HepG2 (cell line): ENCODE data around the gene CCR8. TPM values are rescaled to one million over a fixed set of nuclear protein-coding genes. Genes with fewer than 3 reads are reported as not detected.

Source experiments
- ATAC-seq: fragments of 200-7000 bp; cut with Tn5 transposase; 3 replicates; pipeline ENCODE4 v1.9.1; 2020; ENCODE audit warnings: mild to moderate bottlenecking, moderate library complexity
- BruUV-seq: library from RNA; stranded (reverse); fragments of 400-500 nt; replicated peaks from 2 replicates; lab custom pipeline; 2021; lab: Mats Ljungman, UMichigan
- CTCF ChIA-PET: fragments of 300-600 bp; formaldehyde crosslinking; extraction: SDS; loops from one replicate; lab custom pipeline; 2021; ENCODE audit warnings: low total read pairs, inconsistent platforms, low intra/inter-chr PET ratio; lab: Yijun Ruan, JAX
- POLR2A ChIA-PET: fragments of 350-600 bp; sonication (Branson Sonifier 250); formaldehyde crosslinking; loops from one replicate; lab custom pipeline; 2020; ENCODE audit warnings: antibody characterized with exemption, inconsistent platforms; lab: Yijun Ruan, JAX
- DNase-seq: peaks from one replicate; pipeline ENCODE4 v3.0.0-alpha.2; 2015; ENCODE audit warnings: low spot score
- FAIRE-seq: peaks from 3 replicates; lab custom pipeline; 2011; peaks lifted over from hg19 to GRCh38; lab: Jason Lieb, UNC
- H2AFZ ChIP-seq: one replicate; pipeline ENCODE4 v1.6.1; 2011; ENCODE audit warnings: low read length, inconsistent platforms
- H3K27ac ChIP-seq: fragments of 300-600 bp; 3 replicates; pipeline ENCODE4 v1.8.0; 2011; ENCODE audit warnings: mixed run types, mild to moderate bottlenecking, mixed read lengths, low read length, inconsistent platforms; ENCODE audit not compliant: insufficient read depth; ENCODE audit errors: extremely low read length
- H3K27me3 ChIP-seq, 2 experiments: fragments of 200-600 bp in 1 of 2; 2 replicates in 1 of 2; 3 replicates in 1 of 2; pipeline versions ENCODE4 v1.6.0 to v1.8.0; 2011; ENCODE audit warnings: low read length in 2 of 2, mild to moderate bottlenecking in 2 of 2, moderate library complexity in 2 of 2, inconsistent platforms in 1 of 2; ENCODE audit not compliant: insufficient read depth in 2 of 2, control insufficient read depth in 1 of 2
- H3K36me3 ChIP-seq, 2 experiments: fragments of 200-600 bp in 1 of 2; replicated peaks in 1 of 2; 2 replicates in 1 of 2; 3 replicates in 1 of 2; pipeline versions ENCODE4 v1.5.1 to v1.8.0; 2011; ENCODE audit warnings: low read length in 2 of 2, inconsistent platforms in 1 of 2; ENCODE audit not compliant: insufficient read depth in 2 of 2, control insufficient read depth in 1 of 2
- H3K4me1 ChIP-seq: 2 replicates; pipeline ENCODE4 v1.5.1; 2012; ENCODE audit warnings: low read length, inconsistent platforms; ENCODE audit not compliant: insufficient read depth
- H3K4me2 ChIP-seq: 2 replicates; pipeline ENCODE4 v1.6.0; 2011; ENCODE audit warnings: low read depth, low read length, inconsistent platforms
- H3K4me3 ChIP-seq, 3 experiments: fragments of 200-600 bp in 1 of 3; sonication (generic), shearing (Covaris generic) in 1 of 3; replicated peaks in 1 of 3; 2 replicates each; pipeline ENCODE4 v1.5.1; 2011 to 2016; ENCODE audit warnings: low read length in 3 of 3, inconsistent platforms in 2 of 3, low read depth in 2 of 3, mild to moderate bottlenecking in 2 of 3, control low read depth in 1 of 3, mixed read lengths in 1 of 3; ENCODE audit not compliant: insufficient read depth in 1 of 3
- H3K79me2 ChIP-seq: one replicate; pipeline ENCODE4 v1.6.1; 2011; ENCODE audit warnings: low read length, inconsistent platforms; ENCODE audit not compliant: insufficient read depth
- H3K9ac ChIP-seq: 2 replicates; pipeline ENCODE4 v1.6.0; 2011; ENCODE audit warnings: mild to moderate bottlenecking, low read depth, low read length, inconsistent platforms; ENCODE audit not compliant: insufficient read depth
- H3K9me3 ChIP-seq: 2 replicates; pipeline ENCODE4 v1.5.1; 2012; ENCODE audit warnings: mild to moderate bottlenecking, low read length
- H4K20me1 ChIP-seq: 2 replicates; pipeline ENCODE4 v1.6.0; 2011; ENCODE audit warnings: inconsistent platforms, mild to moderate bottlenecking, low read length, moderate library complexity; ENCODE audit not compliant: insufficient read depth
- ARNT2 ChIP-seq: sonication (generic); formaldehyde crosslinking; IDR thresholded peaks from 2 replicates; pipeline ENCODE4 v1.8.0; 2022; ENCODE audit warnings: mild to moderate bottlenecking, low read depth, missing genetic modification reagents, moderate library complexity
- FLYWCH1 ChIP-seq: sonication (generic); formaldehyde crosslinking; IDR thresholded peaks from 2 replicates; pipeline ENCODE4 v1.8.1; 2023; ENCODE audit warnings: mild to moderate bottlenecking, missing genetic modification reagents
- KMT2A ChIP-seq: sonication (generic); formaldehyde crosslinking; IDR thresholded peaks from 2 replicates; pipeline ENCODE4 v1.4.0; 2020; ENCODE audit warnings: missing genetic modification reagents
- XBP1 ChIP-seq: sonication (generic); formaldehyde crosslinking; IDR thresholded peaks from 2 replicates; pipeline ENCODE4 v1.5.0; 2020; ENCODE audit warnings: missing genetic modification reagents
- ZNF629 ChIP-seq: sonication (generic); formaldehyde crosslinking; conservative IDR thresholded peaks from 2 replicates; pipeline ENCODE4 v1.5.0; 2020; ENCODE audit warnings: missing genetic modification reagents
- ZNF766 ChIP-seq: sonication (generic); formaldehyde crosslinking; IDR thresholded peaks from 2 replicates; pipeline ENCODE4 v1.5.0; 2020; ENCODE audit warnings: missing genetic modification reagents, borderline replicate concordance
- in situ Hi-C: cut with HindIII; loops from 2 replicates; pipeline ENCODE4 v1.10.0; 2017; ENCODE audit warnings: low pct_unique_long_range_greater_than_20kb; ENCODE audit not compliant: extremely low pct_ligation_motif_present
- intact Hi-C: fragments of 100-400 bp; cut with micrococcal nuclease; formaldehyde crosslinking; loops from one replicate; pipeline ENCODE4 v1.10.0; 2022; ENCODE audit not compliant: unreplicated experiment
- polyA plus RNA-seq, 8 experiments: library from polyadenylated mRNA; depleted of rRNA in 3 of 8; stranded (reverse) in 7 of 8; unstranded in 1 of 8; fragments of >200 nt; fragmentation: Illumina TruSeq in 4 of 8; extraction: Trizol in 4 of 8; gene quantifications; 2 replicates each; pipeline versions ENCODE4 v1.2.1 to v1.2.3, GENCODE V29; 2011 to 2016; ENCODE audit warnings: low read depth in 4 of 8, missing spikeins in 1 of 8, mixed read lengths in 1 of 8; ENCODE audit not compliant: insufficient read depth in 1 of 8
- total RNA-seq, 5 experiments: library from RNA; depleted of rRNA; stranded (reverse); fragments of >200 nt; fragmentation: Illumina TruSeq; extraction: Trizol; gene quantifications; 2 replicates each; pipeline ENCODE4 v1.2.3, GENCODE V29; 2016; ENCODE audit warnings: low read depth in 1 of 5
- TF ChIP-seq, protein P1 (sequence below): sonication (generic); formaldehyde crosslinking; IDR thresholded peaks from 2 replicates; pipeline ENCODE4 v1.5.1; 2020; ENCODE audit warnings: missing genetic modification reagents, mild to moderate bottlenecking, borderline replicate concordance
- TF ChIP-seq, protein P2 (sequence below): sonication (generic); formaldehyde crosslinking; IDR thresholded peaks from 2 replicates; pipeline ENCODE4 v1.8.0; 2023; ENCODE audit warnings: mild to moderate bottlenecking, missing genetic modification reagents
- TF ChIP-seq, protein P3 (sequence below): sonication (generic); formaldehyde crosslinking; IDR thresholded peaks from 2 replicates; pipeline ENCODE4 v1.4.0; 2020; ENCODE audit warnings: missing genetic modification reagents, borderline replicate concordance

CCR8 gene
- total and polyA plus RNA-seq, 2 of the 13 experiments (the other 11 are each of a cell fraction or from before 2014, with no cell fraction given): not detected

DNA sequence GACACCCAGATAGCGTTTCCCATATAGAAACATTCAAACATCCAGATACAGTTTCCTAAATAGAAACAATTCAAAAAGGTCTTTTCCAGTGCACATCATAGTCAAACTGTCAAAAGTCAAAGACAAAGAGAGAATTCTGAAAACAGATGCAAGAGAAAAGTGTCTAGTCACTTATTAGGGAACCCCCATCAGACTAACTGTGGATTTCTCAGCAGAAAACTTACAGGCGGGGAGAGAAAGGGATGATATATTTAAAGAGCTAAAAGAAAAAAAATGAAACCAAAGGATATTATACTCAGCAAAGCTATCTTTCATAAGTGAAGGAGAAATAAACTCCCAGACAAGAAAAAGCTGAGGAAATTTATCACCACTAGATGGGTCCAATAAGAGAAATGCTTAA lies 27.3 kb upstream of the CCR8 start (continued):
- no peak for TF ChIP-seq ZNF629 (CRISPR knock-in tag)

DNA sequence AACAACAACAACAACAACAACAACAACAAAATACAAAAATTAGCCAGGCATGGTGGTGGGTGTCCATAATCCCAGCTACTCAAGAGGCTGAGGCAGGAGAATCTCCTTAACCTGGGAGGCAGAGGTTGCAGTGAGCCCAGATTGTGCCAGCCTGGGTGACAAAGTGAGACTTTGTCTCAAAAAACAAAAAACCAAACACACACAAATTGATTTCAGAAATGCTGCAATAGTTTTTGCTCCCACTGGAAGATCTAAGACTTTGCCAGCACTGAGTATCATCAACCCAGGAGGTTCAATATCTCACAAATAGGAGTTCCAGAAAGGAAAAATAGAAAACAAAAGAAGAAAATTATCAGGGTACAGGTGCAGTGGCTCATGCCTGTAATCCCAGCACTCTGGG lies 16.2 kb upstream of the CCR8 start:
- no peak for ATAC-seq
- TF ChIP-seq, protein P1, sequence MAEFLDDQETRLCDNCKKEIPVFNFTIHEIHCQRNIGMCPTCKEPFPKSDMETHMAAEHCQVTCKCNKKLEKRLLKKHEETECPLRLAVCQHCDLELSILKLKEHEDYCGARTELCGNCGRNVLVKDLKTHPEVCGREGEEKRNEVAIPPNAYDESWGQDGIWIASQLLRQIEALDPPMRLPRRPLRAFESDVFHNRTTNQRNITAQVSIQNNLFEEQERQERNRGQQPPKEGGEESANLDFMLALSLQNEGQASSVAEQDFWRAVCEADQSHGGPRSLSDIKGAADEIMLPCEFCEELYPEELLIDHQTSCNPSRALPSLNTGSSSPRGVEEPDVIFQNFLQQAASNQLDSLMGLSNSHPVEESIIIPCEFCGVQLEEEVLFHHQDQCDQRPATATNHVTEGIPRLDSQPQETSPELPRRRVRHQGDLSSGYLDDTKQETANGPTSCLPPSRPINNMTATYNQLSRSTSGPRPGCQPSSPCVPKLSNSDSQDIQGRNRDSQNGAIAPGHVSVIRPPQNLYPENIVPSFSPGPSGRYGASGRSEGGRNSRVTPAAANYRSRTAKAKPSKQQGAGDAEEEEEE (CRISPR knock-in tag): no peak
- TF ChIP-seq FLYWCH1 (CRISPR knock-in tag) (no peak), XBP1 (CRISPR knock-in tag) (no peak), ZNF766 (CRISPR knock-in tag) (no peak), ARNT2 (CRISPR knock-in tag) (no peak), KMT2A (CRISPR knock-in tag) (no peak), ZNF629 (CRISPR knock-in tag) (no peak)
- TF ChIP-seq, protein P2, sequence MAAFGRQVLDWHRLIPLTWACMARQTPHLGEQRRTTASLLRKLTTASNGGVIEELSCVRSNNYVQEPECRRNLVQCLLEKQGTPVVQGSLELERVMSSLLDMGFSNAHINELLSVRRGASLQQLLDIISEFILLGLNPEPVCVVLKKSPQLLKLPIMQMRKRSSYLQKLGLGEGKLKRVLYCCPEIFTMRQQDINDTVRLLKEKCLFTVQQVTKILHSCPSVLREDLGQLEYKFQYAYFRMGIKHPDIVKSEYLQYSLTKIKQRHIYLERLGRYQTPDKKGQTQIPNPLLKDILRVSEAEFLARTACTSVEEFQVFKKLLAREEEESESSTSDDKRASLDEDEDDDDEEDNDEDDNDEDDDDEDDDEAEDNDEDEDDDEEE (CRISPR knock-in tag): no peak
- TF ChIP-seq, protein P3, sequence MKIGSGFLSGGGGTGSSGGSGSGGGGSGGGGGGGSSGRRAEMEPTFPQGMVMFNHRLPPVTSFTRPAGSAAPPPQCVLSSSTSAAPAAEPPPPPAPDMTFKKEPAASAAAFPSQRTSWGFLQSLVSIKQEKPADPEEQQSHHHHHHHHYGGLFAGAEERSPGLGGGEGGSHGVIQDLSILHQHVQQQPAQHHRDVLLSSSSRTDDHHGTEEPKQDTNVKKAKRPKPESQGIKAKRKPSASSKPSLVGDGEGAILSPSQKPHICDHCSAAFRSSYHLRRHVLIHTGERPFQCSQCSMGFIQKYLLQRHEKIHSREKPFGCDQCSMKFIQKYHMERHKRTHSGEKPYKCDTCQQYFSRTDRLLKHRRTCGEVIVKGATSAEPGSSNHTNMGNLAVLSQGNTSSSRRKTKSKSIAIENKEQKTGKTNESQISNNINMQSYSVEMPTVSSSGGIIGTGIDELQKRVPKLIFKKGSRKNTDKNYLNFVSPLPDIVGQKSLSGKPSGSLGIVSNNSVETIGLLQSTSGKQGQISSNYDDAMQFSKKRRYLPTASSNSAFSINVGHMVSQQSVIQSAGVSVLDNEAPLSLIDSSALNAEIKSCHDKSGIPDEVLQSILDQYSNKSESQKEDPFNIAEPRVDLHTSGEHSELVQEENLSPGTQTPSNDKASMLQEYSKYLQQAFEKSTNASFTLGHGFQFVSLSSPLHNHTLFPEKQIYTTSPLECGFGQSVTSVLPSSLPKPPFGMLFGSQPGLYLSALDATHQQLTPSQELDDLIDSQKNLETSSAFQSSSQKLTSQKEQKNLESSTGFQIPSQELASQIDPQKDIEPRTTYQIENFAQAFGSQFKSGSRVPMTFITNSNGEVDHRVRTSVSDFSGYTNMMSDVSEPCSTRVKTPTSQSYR (CRISPR knock-in tag): no peak
- H4K20me1 ChIP-seq: no peaks in the 10 kb centered on the region

More for the DNA sequence above, 16.2 kb upstream of the CCR8 start:
- in situ Hi-C loops (no loop called here), intact Hi-C loops (no loop called here)
- ChIA-PET POLR2A (no interaction called here), CTCF (no interaction called here)
- Histone ChIP-seq H3K4me1 (peaks cover 14% of the 10 kb centered on the region), H2AFZ (no peak overlapping the region), H3K27ac (no peak overlapping the region), H3K4me3 (no peak overlapping the region), H3K27me3 (no peaks in the 10 kb centered on the region), H3K36me3 (no peaks in the 10 kb centered on the region), H3K4me2 (no peak overlapping the region), H3K9me3 (peaks cover 28% of the 10 kb centered on the region), H3K9ac (no peak overlapping the region), H3K79me2 (no peaks in the 10 kb centered on the region)
- DNase-seq (no peak), FAIRE-seq (no peak)
- no TSS peak for BruUV-seq
